ENCODE measurements around the gene TAAR2.

DNA sequence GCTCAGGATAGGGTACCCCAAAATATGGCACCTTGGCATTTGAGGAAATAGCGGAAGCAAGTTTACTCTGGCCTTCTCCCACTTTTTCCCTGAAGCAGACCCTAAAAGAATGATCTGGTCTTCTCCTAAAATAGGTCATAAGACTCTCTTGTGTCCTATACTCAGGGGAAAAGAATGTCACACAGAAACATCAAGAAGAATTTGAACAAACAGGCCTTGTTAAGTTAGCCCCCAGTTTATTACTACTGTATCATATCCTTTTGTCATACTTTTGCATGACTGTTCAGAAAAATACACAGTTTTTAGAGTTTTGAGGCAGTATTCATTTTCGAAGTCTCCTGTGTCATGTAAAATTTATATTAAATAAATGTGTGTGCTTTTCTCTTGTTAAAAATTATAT, 12.5 kb downstream of the TAAR2 start:
- TF ChIP-seq, protein P1, sequence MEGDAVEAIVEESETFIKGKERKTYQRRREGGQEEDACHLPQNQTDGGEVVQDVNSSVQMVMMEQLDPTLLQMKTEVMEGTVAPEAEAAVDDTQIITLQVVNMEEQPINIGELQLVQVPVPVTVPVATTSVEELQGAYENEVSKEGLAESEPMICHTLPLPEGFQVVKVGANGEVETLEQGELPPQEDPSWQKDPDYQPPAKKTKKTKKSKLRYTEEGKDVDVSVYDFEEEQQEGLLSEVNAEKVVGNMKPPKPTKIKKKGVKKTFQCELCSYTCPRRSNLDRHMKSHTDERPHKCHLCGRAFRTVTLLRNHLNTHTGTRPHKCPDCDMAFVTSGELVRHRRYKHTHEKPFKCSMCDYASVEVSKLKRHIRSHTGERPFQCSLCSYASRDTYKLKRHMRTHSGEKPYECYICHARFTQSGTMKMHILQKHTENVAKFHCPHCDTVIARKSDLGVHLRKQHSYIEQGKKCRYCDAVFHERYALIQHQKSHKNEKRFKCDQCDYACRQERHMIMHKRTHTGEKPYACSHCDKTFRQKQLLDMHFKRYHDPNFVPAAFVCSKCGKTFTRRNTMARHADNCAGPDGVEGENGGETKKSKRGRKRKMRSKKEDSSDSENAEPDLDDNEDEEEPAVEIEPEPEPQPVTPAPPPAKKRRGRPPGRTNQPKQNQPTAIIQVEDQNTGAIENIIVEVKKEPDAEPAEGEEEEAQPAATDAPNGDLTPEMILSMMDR (IDR thresholded peaks at IDR 0.05; ENCODE audit: insufficient read depth, low read depth, low read length): no peak
- no peak for TF ChIP-seq EZH2 (IDR thresholded peaks at IDR 0.05; ENCODE audit: insufficient read depth, low read length)
